Kidney capillary endothelial cell (primary cell): ENCODE data around the gene UBE2R2.
A peak's percentile ranks its signal among the peaks of the same experiment; 100 is the strongest.
"Not testable (repeated sequence)": the region's sequence is repeated elsewhere in the genome, so short reads cannot be mapped to it uniquely, and the experiment has no call there.

ENCODE experiments used
- DNase-seq: peaks from one replicate; pipeline ENCODE4 v3.0.0-alpha.2; 2018; ENCODE audit warnings: low spot score

Gene UBE2R2

GRCh38 chr9:33927694-33928093 lies 110.7 kb downstream of the UBE2R2 start:
- no peak for DNase-seq

GRCh38 chr9:33931326-33931725 lies 114.4 kb downstream of the UBE2R2 start:
- no peak for DNase-seq

DNA sequence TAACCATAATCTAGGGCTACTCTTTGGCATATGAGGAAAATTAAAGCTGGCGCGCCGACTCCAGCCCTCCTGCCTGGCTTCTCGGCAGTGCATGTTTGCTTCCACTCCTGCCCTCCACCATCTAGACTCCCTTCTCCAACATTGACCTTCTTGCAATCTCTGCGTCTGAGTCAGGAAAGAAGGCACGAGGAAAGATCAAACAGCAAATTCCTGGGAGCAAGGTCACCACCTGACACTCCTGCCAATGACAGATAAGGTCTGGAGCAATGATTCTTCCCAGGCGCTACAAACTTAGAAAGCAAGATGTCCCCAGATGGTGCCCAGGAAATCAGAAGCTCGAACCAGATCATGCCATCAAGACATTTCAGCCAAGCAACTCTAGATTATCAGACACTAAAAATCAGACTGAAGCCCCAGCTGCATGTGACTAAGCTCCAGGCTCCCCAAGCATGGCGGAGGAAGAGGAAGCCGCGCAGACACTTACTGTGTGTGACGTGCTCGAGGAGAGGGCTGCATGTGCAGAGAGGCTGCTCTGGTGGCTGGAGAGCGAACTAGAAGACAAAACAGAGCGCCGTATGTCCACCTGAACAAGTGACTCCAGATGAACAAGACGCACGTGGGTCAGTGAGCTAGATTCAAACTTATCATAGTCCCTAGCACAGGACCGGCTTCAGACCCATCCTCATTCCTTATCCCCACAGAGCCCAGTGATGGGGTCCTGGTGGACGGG lies 115.3 kb downstream of the UBE2R2 start:
- no peak for DNase-seq

DNA sequence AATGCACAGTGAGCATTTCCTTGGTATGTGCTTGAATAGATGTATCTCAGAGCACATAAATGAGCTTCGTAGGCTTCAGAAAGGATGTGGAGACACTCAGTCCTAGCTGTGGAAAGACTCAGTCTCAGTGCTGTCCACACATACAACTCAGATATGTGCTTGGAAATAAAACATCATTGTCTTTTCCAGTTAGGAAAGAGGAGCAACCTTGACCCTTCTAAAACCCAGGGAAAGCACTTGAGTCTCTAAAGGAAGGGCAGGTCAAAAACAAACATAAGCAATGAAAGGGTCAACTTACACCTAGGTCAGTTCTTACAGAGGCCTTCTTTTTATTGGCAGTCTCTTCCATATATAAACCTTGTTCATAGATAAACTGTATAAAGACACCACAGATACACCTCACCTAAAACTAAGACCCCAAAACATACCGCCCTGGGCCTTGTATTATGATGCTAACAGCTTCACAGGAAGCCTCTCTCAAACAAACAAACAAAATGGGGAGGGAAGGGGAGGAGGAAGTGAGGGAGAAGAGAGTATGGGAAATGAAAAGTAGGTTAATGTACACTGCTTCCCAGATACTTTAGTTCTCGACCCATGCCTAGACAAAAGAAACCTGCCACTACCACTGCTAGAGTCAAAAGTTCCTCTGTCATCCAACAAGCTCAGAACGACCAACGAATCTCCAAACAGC lies 117.4 kb downstream of the UBE2R2 start:
- DNase-seq, result no peak

DNA sequence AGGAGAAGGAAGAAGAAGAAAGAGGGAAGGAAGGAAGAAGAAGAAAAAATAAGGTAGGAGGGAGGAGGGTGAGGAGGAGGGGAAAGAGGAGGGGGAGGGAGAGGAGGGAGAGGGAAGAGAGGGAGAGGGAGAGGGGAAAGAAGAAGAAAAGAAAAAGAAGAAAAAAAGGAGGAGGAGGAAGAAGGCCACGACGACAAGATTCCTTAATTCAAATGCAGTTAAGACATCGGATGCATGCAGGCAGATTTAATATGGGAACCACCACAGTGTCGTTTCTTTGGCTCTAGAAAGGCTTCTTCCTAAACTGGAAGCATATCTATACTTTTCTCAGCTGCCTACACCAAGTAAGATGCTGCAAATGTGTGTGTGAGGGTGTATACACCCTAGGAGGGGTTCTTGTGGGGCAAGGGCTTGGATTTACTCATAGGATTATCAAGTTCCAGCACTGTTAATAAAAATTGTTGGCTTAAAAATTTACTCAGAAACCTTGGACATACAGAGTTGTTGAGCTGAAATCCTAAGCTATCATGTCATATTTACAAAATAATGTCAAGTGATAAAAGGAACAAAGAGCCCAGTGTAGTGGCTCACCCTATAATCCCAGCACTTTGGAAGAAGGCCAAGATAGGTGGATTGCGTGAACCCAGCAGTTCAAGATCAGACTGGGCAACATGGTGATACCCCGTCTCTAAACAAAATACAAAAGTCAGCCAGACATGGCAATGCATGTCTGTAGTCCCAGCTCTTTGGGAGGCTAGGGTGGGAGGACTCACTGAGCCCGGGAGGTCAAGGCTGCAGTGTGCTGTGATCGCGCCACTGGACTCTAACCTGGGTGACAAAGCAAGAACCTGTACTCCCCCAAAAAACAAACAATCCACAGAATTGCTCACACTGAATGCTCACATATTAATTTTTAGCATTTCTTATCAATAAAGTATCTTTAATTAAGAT lies 123.2 kb downstream of the UBE2R2 start:
- no peak for DNase-seq

GRCh38 chr9:33942471-33943083 lies 125.6 kb downstream of the UBE2R2 start:
- peak; percentile 41 for DNase-seq

DNA sequence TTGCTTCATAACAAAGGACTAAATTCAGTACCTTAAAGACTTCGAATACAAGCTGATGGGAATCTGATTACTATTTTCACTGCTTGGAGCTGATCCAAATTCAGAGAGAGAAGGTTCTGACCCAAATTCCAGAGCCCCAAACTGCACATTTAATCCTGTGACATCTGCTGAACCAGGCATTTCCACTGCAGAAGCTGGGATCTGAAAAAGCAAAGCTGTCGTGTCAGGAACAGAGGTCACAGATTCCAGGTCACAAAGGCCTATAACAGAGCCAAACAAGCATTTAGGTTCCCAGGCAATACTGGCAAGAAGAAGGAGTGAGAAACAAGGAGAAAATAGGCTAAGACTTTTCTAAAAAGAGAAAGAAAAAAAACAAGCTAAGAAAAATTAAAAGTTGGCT lies 126.4 kb downstream of the UBE2R2 start:
- no peak for DNase-seq

- no peak for DNase-seq
These were observed 130.0 kb downstream of the UBE2R2 start for GRCh38 chr9:33946779-33947535.

DNA sequence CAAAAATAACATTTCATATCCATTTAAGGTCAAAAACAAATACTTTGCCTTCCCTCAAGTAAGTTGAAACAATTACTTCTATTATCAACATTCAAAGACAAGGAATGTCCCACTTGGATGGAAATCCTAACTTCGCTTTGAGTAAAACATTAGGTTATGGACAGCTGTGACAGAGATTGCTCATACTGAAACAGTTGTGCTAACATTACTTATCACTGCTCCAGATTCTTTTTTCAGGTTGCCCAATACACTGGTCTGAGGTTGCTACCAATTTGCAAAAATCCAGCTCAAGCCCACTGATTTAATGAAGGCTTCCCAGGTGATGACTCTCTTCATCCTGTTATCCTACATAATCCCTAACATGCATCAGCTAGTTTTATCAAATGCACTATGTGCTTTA lies 133.4 kb downstream of the UBE2R2 start:
- DNase-seq, result no peak

- DNase-seq, result peak; percentile 57
These were observed 135.1 kb downstream of the UBE2R2 start for GRCh38 chr9:33952066-33952465.

- no peak for DNase-seq
These were observed 139.6 kb downstream of the UBE2R2 start for GRCh38 chr9:33956544-33956943.

DNA sequence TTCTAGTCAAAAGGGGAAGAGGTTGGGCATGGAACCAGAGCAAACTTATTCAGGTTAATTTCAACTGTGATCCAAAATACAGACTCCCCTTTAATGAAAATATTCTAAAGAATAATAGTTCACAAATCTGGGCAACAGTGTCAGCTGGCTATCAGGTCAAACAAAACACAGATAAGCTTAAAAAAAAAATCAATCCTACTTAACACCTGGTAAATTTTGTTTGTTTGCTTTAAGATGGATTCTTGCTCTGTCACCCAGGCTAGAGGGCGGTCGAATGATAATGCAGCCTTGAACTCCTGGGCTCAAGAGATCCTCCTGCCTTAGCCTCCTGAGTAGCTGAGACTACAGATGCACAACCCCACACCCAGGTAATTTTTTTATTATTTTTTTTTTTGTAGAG lies 142.8 kb downstream of the UBE2R2 start:
- DNase-seq, result no peak

DNA sequence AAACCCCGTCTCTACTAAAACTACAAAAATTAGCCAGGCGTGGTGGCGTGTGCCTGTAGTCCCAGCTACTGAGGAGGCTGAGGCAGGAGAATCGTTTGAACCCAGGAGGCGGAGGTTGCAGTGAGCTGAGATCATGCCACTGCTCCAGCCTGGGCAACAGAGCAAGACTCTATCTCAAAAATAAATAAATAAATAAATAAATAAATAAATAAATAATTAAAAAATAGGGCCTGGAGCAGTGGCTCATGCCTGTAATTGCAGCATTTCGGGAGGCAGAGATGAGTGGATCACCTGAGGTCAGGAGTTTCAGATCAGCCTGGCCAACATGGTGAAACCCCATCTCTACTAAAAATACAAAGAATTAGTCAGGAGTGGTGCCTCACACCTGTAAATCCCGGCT lies 145.5 kb downstream of the UBE2R2 start:
- not testable (repeated sequence) for DNase-seq

GRCh38 chr9:33964086-33964768 lies 147.3 kb downstream of the UBE2R2 start:
- DNase-seq, result no peak
